ENCODE measurements around the gene RAB1B. TPM values are rescaled to one million over a fixed set of nuclear protein-coding genes. Genes with fewer than 3 reads are reported as not detected.

The RAB1B gene
- total RNA-seq: 72.7 TPM

- intact Hi-C loops (cut with DNase I): no loop called here
- TF ChIP-seq POLR2A (IDR thresholded peaks at IDR 0.05): peak in 1 of 2 donors; percentile 79
- no peak for TF ChIP-seq CTCF (IDR thresholded peaks at IDR 0.05)
- TF ChIP-seq POLR2AphosphoS5 (IDR thresholded peaks at IDR 0.05; ENCODE audit: insufficient read depth in 1 of 2, low read depth in 1 of 2): peak; percentile 86 to 89
- Histone ChIP-seq H3K27me3 (no peaks in the 10 kb centered on the region), H3K9me3 (no peaks in the 10 kb centered on the region), H3K4me1 (peaks cover 41% of the 10 kb centered on the region), H3K36me3 (peaks cover 0 to 28% of the 10 kb centered on the region in 2 donors), H3K27ac (peak within 1 kb of the TSS; percentile 98), H3K4me3 (peak within 1 kb of the TSS; percentile 92 to 97)
- peak; percentile 100 for DNase-seq (ENCODE audit: extremely low spot score in 2 of 2)
These were observed at the start of gene RAB1B for GRCh38 chr11:66268244-66268951. Gene RAB1B, plus strand, starts transcription at chr11:66268639. Its CDS starts 41 bp downstream, at chr11:66268680.

- peaks cover 4 to 40% of the 10 kb centered on the region in 2 donors for H3K36me3 ChIP-seq
- no peak overlapping the region for H3K27ac ChIP-seq
- DNase-seq (ENCODE audit: extremely low spot score in 2 of 2): peak in 1 of 2 donors; percentile 49
- no peaks in the 10 kb centered on the region for H3K4me1 ChIP-seq
- no peak overlapping the region for H3K4me3 ChIP-seq
- no peaks in the 10 kb centered on the region for H3K27me3 ChIP-seq
- H3K9me3 ChIP-seq: no peaks in the 10 kb centered on the region
- intact Hi-C loops (cut with DNase I): no loop called here
- TF ChIP-seq POLR2A (IDR thresholded peaks at IDR 0.05) (no peak), CTCF (IDR thresholded peaks at IDR 0.05) (no peak), POLR2AphosphoS5 (IDR thresholded peaks at IDR 0.05; ENCODE audit: insufficient read depth in 1 of 2, low read depth in 1 of 2) (no peak)
These were observed 49.4 kb upstream of the RAB1B start for GRCh38 chr11:66218846-66219620.

GRCh38 chr11:66219846-66220565, 48.4 kb upstream of the RAB1B start:
- Histone ChIP-seq H3K4me3 (no peak overlapping the region), H3K9me3 (no peaks in the 10 kb centered on the region), H3K27me3 (no peaks in the 10 kb centered on the region), H3K27ac (no peak overlapping the region), H3K36me3 (peaks cover 4 to 37% of the 10 kb centered on the region in 2 donors), H3K4me1 (no peaks in the 10 kb centered on the region)
- no peak for TF ChIP-seq POLR2AphosphoS5 (IDR thresholded peaks at IDR 0.05; ENCODE audit: insufficient read depth in 1 of 2, low read depth in 1 of 2)
- peak; percentile 61 to 64 for DNase-seq (ENCODE audit: extremely low spot score in 2 of 2)
- intact Hi-C loops (cut with DNase I): loop anchor here (10.0 kb wide), 1 partner anchor 65 kb away; the partner anchor contains the start of gene YIF1A

- Histone ChIP-seq H3K27ac (no peak overlapping the region), H3K9me3 (no peaks in the 10 kb centered on the region), H3K4me1 (no peaks in the 10 kb centered on the region), H3K36me3 (peaks cover 4 to 35% of the 10 kb centered on the region in 2 donors), H3K27me3 (no peaks in the 10 kb centered on the region), H3K4me3 (no peak overlapping the region)
- intact Hi-C loops (cut with DNase I): loop anchor here (10.0 kb wide), 1 partner anchor 64 kb away; the partner anchor contains the start of gene YIF1A
- TF ChIP-seq POLR2AphosphoS5 (IDR thresholded peaks at IDR 0.05; ENCODE audit: insufficient read depth in 1 of 2, low read depth in 1 of 2): no peak
- TF ChIP-seq CTCF (IDR thresholded peaks at IDR 0.05): no peak
- no peak for TF ChIP-seq POLR2A (IDR thresholded peaks at IDR 0.05)
- DNase-seq (ENCODE audit: extremely low spot score in 2 of 2): no peak
These were observed 47.9 kb upstream of the RAB1B start for GRCh38 chr11:66220566-66220935.

GRCh38 chr11:66221012-66221411, 47.4 kb upstream of the RAB1B start:
- H3K9me3 ChIP-seq: no peaks in the 10 kb centered on the region
- no peak overlapping the region for H3K27ac ChIP-seq
- H3K36me3 ChIP-seq: peaks cover 4 to 34% of the 10 kb centered on the region in 2 donors
- no peaks in the 10 kb centered on the region for H3K27me3 ChIP-seq
- H3K4me3 ChIP-seq: no peak overlapping the region
- no peaks in the 10 kb centered on the region for H3K4me1 ChIP-seq
- DNase-seq (ENCODE audit: extremely low spot score in 2 of 2): peak in 1 of 2 donors; percentile 85
- intact Hi-C loops (cut with DNase I): loop anchor here (10.0 kb wide), 1 partner anchor 64 kb away; the partner anchor contains the start of gene YIF1A
- no peak for TF ChIP-seq POLR2AphosphoS5 (IDR thresholded peaks at IDR 0.05; ENCODE audit: insufficient read depth in 1 of 2, low read depth in 1 of 2)
- no peak for TF ChIP-seq CTCF (IDR thresholded peaks at IDR 0.05)
- no peak for TF ChIP-seq POLR2A (IDR thresholded peaks at IDR 0.05)

Measured in vagina (tissue), 2 donors.